Hypothalamus (tissue), 51 donors: ENCODE results near the gene TCFL5.

ENCODE experiments used
- DNase-seq, 51 donors: peaks; one replicate each; lab custom pipeline; 2025; lab: John Stamatoyannopoulos, UW

The TCFL5 gene

GRCh38 chr20:62815066-62815991, 46.3 kb downstream of the TCFL5 start:
- no peak for DNase-seq

DNA sequence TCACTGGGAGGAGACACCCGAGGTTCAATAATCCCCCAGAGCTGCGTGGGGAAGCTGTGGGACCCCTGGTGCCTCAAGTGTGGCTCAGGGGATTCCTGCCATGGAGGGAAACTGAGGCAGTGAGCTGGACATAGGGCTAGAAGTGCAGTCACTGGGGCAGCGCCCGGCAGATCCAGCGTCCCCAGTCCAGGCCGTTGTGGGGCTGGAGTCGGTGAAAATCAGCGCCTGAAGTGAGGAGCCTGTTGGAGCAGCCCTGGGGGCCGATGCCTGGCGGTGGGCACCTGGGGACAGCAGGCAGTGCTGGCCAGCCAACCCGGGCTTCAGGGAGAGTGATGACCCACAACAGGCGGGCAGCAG, 46.9 kb downstream of the TCFL5 start:
- no peak for DNase-seq

- DNase-seq = no peak
Measured at GRCh38 chr20:62814060-62814708, 47.4 kb downstream of the TCFL5 start.

- DNase-seq = no peak
Measured at GRCh38 chr20:62813588-62813987, 48.0 kb downstream of the TCFL5 start.

GRCh38 chr20:62812907-62813200, 48.8 kb downstream of the TCFL5 start:
- no peak for DNase-seq

DNA sequence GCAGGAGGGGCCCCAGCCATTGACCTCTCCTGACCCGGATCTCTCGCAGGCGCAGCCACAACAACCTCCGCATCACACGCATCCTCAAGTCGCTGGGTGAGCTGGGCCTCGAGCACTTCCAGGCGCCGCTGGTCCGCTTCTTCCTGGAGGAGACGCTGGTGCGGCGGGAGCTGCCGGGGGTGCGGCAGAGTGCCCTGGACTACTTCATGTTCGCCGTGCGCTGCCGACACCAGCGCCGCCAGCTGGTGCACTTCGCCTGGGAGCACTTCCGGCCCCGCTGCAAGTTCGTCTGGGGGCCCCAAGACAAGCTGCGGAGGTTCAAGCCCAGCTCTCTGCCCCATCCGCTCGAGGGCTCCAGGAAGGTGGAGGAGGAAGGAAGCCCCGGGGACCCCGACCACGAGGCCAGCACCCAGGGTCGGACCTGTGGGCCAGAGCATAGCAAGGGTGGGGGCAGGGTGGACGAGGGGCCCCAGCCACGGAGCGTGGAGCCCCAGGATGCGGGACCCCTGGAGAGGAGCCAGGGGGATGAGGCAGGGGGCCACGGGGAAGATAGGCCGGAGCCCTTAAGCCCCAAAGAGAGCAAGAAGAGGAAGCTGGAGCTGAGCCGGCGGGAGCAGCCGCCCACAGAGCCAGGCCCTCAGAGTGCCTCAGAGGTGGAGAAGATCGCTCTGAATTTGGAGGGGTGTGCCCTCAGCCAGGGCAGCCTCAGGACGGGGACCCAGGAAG, 49.3 kb downstream of the TCFL5 start:
- DNase-seq = no peak

DNA sequence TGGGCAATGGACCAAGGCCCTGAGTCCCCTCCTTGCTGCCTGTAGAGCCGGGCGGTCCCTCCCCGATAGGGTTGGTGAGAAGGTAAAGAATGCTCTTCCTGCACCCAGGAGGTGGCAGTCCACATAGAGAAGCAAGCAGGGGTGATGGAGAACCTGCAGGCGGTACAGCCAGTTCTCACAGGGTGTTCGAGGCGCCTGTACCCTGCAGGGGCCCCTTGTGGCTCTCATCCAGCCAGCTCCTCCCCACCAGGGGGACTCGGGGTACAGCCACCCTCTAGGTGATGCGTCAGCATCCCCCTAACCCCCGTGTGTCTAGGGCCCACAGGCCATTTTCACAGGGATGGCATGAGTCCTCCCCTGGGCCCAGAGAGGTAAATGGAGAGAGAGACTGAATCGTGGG, 49.9 kb downstream of the TCFL5 start:
- no peak for DNase-seq

GRCh38 chr20:62811320-62811719, 50.3 kb downstream of the TCFL5 start:
- DNase-seq = no peak

DNA sequence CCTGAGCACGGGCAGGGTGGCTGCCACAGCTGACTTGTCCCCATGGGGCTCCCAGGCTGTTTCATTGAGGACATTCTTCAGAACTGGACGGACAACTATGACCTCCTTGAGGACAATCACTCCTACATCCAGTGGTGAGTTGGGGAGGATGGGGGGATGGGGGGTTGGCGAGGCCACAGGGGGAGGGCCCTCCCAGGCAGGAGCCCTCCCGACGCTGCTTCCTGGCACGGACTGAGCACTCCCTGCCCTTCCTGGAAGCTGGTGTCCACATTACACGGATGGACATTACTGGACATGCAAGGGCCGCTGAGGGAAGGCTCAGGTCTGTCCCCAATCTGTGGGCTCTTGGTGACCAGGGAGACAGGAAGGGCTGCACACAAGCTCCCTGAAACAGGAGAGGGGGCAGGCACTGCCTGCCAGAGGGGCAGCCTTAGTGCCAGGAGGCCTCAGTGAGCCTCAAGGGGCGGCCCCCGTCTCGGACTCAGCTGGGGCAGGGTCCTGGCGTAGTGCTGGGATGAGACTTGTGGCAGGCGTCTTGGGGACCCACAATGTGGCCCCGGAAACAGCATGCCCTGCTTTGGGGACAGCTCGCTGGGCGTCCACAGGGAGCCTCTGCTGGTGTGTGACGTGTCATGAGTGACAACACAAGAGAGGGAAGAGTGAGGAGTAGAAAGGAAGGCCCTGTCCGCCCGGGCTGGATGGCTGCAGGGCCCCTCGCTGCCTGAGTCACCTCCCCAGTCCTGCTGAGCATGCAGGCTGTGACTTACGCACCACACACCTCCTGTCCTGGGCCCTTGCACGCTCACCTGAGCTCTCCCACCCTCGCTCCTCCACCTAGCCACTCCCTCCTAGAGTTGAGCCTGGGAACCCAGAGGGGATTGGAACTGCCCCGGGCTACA, 51.8 kb downstream of the TCFL5 start:
- DNase-seq = no peak

DNA sequence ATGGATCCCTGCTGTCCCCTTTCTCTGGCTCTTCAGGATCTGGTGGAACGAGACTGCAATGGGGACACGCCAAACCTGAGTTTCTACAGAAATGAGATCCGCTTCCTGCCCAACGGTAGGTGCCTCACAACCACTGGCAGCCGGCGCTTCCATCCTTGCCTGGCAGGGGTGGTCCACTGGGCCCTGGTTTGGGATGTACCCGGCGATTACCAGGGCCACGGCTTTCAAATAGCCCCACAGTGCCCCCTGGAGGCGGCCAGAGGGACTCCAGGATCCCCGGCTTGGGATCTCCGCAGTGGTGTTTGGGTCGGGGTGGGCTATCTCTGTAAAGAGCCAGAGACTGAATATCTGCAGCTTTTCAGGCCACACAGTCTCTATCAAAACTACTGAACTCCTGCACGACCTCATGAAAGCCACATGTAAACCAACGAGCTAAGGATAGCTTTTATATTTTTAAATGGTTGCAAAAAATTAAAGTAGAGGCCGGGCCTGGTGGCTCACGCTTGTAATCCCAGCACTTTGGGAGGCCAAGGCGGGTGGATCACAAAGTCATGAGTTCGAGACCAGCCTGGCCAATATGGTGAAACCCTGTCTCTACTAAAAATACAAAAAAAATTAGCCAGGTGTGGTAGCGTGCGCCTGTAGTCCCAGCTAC, 53.3 kb downstream of the TCFL5 start:
- peak in 45 of 51 donors; percentile 13 to 80 (median 41) for DNase-seq

- DNase-seq = no peak
Measured at GRCh38 chr20:62807444-62808210, 54.0 kb downstream of the TCFL5 start.

DNA sequence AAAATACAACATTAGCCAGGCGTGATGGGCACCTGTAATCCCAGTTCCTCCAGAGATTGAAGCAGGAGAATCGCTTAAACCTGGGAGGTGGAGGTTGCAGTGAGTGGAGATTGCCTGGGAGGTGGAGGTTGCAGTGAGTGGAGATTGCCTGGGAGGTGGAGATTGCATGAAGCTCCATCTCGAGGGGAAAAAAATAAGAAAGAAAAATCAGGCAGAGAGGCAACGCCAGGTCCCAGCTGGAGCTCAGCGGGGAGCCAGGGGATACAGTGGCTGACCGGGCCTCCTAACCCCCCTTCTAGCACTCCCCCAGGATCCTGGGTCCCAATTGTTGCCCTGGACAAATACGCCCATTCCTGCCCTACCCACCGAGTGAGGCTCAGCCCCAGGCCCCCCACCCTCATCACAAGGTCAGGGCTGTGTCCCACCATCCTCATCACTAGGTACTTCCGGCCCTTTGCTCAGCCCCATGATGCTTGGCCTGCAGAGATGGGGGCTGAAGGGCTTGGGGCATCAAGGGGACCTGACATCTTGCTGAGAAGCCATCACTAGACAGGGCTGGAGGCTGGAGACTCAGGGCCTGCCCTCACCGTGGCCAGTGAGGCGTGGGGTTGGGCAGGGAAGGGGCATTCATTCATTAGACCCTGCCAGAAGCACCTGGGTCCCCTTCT, 55.1 kb downstream of the TCFL5 start:
- no peak for DNase-seq

DNA sequence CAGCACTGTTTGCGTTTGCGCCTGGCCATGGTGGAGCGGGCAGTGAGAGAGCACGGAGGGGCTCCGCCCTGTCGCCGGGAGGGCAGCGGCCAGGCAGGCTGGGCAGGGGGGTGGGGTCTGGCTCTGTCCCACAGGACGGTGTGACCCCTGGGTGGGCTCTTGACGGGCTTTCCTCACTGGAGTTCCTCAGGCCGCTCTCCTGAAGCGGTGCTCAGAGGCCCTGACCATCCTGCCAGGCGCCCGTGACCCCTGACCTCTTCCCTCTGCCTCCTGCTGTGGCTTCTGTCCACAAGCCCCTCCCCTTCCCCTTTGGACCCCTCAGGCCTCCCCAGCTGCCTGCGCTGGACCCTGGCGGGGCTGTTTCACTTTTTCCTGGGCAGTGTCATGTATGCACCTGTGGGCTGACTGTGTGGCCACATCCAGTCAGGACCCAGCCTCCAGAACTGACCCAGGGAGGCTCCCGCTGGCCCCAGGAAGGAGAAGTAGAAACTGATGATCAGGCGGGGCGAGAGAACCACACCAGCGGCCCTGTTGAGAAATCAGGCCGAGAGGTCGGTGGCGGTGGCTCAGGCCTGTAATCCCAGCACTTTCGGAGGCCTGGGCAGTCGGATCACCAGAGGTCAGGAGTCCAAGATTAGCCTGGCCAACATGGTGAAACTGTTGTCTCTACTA, 55.8 kb downstream of the TCFL5 start:
- DNase-seq = peak in 1 of 51 donors; percentile 32

DNA sequence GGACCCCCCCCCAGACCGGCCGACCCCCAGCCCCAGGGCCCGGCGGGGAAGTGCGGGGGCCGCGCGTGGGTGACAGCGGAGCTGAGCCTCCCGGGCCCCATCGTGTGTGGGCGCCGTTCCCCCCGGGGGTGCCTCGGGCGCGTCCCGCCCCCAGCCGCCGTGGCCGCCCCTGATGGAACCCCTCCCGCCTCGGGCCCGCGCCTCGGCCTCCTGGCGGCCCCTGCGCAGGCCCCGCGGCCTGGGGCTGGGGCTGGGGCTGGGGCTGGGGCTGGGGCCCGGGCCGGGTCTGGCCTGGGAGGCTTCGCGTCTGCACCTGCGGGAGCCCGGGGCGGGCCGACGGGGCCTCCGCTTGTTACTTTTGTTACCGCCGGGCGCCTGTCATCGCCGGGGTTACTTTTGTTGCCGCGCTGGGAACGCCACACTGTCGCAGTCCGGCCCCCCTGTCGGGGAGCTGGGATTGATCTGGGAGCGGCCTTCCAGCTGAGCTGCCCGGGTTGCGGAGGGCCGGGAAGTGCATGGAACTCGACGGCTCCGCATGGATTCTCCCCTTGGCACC, 56.4 kb downstream of the TCFL5 start:
- peak in 3 of 51 donors; percentile 21 to 30 (median 26) for DNase-seq

DNA sequence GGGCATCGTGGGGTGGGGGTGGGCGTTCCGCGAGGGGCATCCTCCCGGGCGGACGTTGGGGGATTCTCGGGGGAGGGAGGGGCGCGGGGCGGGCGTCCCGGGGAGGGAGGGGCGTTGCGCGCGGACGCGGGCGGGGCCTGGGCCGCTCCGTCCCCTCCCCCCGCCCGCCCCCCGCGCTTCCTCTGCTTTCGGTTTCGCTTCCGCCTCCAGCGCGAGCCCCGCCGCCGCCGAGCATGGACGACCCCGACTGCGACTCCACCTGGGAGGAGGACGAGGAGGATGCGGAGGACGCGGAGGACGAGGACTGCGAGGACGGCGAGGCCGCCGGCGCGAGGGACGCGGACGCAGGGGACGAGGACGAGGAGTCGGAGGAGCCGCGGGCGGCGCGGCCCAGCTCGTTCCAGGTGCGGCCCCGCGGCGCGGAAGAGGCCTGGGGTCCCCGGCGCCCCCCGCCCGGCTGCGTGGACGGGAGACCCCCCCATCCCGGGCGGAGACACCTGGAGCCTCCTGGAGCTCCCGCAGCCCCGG, 56.9 kb downstream of the TCFL5 start, which contains the start of gene OGFR:
Gene OGFR, plus strand, starts transcription at position 209 of the 528 bp plus-strand sequence. Its CDS starts 25 bp downstream, at position 234.
- DNase-seq = peak in 40 of 51 donors; percentile 18 to 74 (median 48)

GRCh38 chr20:62804021-62804626, 57.5 kb downstream of the TCFL5 start:
- peak in 6 of 51 donors; percentile 37 to 74 (median 56) for DNase-seq
